GM23338 (cell line): Measurements from ENCODE around the gene KAT2A.

Experiments
- CTCF ChIP-seq, 2 experiments: fragments of 200-600 bp in 1 of 2; sonication (generic) in 1 of 2; conservative IDR thresholded peaks; 2 replicates each; pipeline versions ENCODE4 v1.5.1 to v1.6.1; 2016 to 2017; ENCODE audit warnings: antibody characterized with exemption in 2 of 2, low read depth in 2 of 2, mild to moderate bottlenecking in 2 of 2, moderate library complexity in 1 of 2
- EZH2 ChIP-seq: fragments of 200-600 bp; sonication (generic); IDR thresholded peaks from one replicate; pipeline ENCODE4 v1.8.0; 2017; ENCODE audit warnings: antibody characterized with exemption, mild to moderate bottlenecking, low read depth; ENCODE audit not compliant: unreplicated experiment
- EZH2phosphoT487 ChIP-seq: fragments of 200-600 bp; sonication (generic); IDR thresholded peaks from one replicate; pipeline ENCODE4 v1.8.1; 2018; ENCODE audit warnings: antibody characterized with exemption; ENCODE audit not compliant: unreplicated experiment
- JUNB ChIP-seq: IDR thresholded peaks from one replicate; pipeline ENCODE4 v1.6.1; 2016; ENCODE audit warnings: antibody characterized with exemption; ENCODE audit not compliant: unreplicated experiment
- NANOG ChIP-seq: IDR thresholded peaks from 2 replicates; pipeline ENCODE4 v1.6.1; 2016; ENCODE audit warnings: antibody characterized with exemption, borderline replicate concordance
- POLR2AphosphoS5 ChIP-seq: IDR thresholded peaks from 2 replicates; pipeline ENCODE4 v1.6.1; 2016; ENCODE audit warnings: antibody characterized with exemption, low read depth
- REST ChIP-seq: IDR thresholded peaks from one replicate; pipeline ENCODE4 v1.6.1; 2018; ENCODE audit warnings: antibody characterized with exemption; ENCODE audit not compliant: unreplicated experiment
- ZNF114 ChIP-seq: fragments of 250-450 bp; sonication (Bioruptor Pico); IDR thresholded peaks from 2 replicates; pipeline ENCODE4 v1.5.0; 2020; ENCODE audit warnings: mild to moderate bottlenecking, moderate library complexity
- ZNF462 ChIP-seq: fragments of 250-450 bp; sonication (Bioruptor Pico); IDR thresholded peaks from 2 replicates; pipeline ENCODE4 v1.5.0; 2020; ENCODE audit warnings: mild to moderate bottlenecking, moderate library complexity

DNA sequence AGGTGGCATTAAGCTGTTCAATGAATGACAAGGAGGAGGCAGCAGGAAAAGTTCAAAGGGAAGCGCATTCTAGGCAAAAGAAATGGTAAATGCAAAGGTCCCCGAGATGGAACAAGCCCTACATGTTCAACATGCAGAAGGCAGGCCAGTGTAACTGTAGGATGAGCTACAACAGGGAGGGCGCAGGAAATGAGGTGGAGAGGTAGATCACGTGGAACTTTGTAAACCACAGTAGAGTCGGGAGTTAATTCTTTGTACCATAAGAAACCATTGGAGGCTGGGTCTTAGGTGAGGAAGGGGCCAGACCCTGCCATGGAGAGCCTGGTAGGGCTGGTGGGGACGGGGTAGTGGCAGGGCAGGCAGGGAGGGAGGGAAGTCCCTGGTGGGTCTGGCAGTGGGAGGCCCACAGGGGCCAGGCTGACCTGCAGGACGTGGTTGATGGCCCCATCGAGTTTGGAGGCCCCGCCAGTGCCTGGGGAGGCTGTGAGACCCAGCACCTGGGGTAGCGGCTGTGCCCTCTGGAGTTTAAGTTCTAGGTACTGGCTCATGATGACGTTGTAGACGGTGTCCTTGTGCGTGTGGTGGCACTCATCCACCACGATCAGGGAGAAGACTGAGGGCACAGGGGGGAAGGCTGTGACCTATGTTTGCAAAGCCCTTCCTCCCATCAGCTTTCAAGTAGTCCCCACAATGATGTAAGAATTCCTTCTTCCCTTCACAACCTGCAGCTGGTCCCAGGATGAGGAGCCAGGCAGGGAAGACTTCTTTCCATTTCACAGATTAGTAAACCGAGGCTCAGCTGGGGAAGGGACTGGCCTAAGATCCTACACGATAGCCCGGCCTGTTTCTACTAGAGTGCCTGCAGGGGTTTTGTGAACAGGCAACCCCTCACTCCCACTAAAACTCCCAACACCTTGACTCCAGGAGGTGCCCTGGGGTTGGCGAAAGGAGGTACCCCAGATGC, 10.6 kb downstream of the KAT2A start:
- TF ChIP-seq REST (no peak), CTCF (conservative IDR thresholded peaks at IDR 0.05; ENCODE audit: low read depth in 2 of 2) (no peak), EZH2 (no peak), ZNF114 (CRISPR knock-in tag) (no peak), POLR2AphosphoS5 (no peak), ZNF462 (CRISPR knock-in tag) (no peak), JUNB (no peak), NANOG (no peak), EZH2phosphoT487 (no peak)
